ENCODE data around the gene AHCYL2. TPM values are rescaled to one million over a fixed set of nuclear protein-coding genes. Genes with fewer than 3 reads are reported as not detected.

The AHCYL2 gene
- total and polyA plus RNA-seq, 2 experiments from 2014 or later, result 7.8 to 29.4 TPM

DNA sequence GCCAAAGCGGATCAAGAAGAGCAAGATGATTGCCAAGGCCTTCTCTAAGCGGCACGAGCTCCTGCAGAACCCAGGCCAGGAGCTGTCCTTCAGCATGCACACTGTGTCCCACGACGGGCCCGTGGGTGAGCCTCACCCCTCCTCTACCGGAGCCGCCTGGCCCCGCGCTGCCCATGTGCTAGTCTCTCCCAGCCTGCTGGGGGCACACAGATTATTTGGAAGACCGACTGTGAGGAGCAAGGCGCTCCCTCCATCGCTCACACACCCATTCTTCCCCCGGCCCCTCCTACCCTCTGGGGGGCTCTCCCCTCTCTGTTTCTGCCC lies 13.9 kb upstream of the AHCYL2 start (continued):
- no peak for TF ChIP-seq ZNF331 (CRISPR knock-in tag; IDR thresholded peaks at IDR 0.05; ENCODE audit: low read depth)
- TF ChIP-seq, protein P1, sequence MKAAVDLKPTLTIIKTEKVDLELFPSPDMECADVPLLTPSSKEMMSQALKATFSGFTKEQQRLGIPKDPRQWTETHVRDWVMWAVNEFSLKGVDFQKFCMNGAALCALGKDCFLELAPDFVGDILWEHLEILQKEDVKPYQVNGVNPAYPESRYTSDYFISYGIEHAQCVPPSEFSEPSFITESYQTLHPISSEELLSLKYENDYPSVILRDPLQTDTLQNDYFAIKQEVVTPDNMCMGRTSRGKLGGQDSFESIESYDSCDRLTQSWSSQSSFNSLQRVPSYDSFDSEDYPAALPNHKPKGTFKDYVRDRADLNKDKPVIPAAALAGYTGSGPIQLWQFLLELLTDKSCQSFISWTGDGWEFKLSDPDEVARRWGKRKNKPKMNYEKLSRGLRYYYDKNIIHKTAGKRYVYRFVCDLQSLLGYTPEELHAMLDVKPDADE (IDR thresholded peaks at IDR 0.05), result no peak
- no peak for TF ChIP-seq STAT1 (IDR thresholded peaks at IDR 0.05; ENCODE audit: unreplicated experiment)
- no peak for TF ChIP-seq JUNB (IDR thresholded peaks at IDR 0.05; ENCODE audit: unreplicated experiment)
- TF ChIP-seq CREB1 (CRISPR knock-in tag; IDR thresholded peaks at IDR 0.05; ENCODE audit: low read depth), result no peak
- TF ChIP-seq, protein P2, sequence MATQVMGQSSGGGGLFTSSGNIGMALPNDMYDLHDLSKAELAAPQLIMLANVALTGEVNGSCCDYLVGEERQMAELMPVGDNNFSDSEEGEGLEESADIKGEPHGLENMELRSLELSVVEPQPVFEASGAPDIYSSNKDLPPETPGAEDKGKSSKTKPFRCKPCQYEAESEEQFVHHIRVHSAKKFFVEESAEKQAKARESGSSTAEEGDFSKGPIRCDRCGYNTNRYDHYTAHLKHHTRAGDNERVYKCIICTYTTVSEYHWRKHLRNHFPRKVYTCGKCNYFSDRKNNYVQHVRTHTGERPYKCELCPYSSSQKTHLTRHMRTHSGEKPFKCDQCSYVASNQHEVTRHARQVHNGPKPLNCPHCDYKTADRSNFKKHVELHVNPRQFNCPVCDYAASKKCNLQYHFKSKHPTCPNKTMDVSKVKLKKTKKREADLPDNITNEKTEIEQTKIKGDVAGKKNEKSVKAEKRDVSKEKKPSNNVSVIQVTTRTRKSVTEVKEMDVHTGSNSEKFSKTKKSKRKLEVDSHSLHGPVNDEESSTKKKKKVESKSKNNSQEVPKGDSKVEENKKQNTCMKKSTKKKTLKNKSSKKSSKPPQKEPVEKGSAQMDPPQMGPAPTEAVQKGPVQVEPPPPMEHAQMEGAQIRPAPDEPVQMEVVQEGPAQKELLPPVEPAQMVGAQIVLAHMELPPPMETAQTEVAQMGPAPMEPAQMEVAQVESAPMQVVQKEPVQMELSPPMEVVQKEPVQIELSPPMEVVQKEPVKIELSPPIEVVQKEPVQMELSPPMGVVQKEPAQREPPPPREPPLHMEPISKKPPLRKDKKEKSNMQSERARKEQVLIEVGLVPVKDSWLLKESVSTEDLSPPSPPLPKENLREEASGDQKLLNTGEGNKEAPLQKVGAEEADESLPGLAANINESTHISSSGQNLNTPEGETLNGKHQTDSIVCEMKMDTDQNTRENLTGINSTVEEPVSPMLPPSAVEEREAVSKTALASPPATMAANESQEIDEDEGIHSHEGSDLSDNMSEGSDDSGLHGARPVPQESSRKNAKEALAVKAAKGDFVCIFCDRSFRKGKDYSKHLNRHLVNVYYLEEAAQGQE (IDR thresholded peaks at IDR 0.05; ENCODE audit: unreplicated experiment), result no peak

DNA sequence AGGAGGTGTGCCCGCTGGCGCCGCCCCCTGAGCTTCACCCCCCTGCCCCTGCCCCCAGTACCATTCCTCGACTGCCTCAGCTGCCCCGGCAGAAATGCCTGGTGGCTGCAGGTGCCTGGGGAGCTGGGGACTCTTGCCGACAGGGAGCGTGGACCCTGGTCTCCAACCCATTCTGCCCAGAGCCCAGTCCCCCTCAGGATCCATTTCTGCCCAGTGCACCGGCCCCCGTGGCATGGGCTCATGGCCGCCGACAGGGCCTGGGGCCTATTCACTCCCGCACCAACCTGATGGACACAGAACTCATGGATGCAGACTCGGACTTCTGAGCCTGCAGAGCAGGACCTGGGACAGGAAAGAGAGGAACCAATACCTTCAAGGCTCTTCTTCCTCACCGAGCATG lies 12.7 kb upstream of the AHCYL2 start:
- Histone ChIP-seq H3F3A (replicated peaks; ENCODE audit: low read depth) (peaks cover 6% of the 10 kb centered on the region; the same call in 1 of the 2 replicates), H3K4me3 (no peak overlapping the region), H3K27ac (ENCODE audit: low read depth) (no peak overlapping the region), H3K9me2 (ENCODE audit: insufficient read depth) (no peaks in the 10 kb centered on the region), H2AFZ (no peak overlapping the region), H3K36me3 (ENCODE audit: insufficient read depth) (no peaks in the 10 kb centered on the region), H4K20me1 (replicated peaks; ENCODE audit: insufficient read depth) (no peaks in the 10 kb centered on the region), H3K4me1 (ENCODE audit: insufficient read depth) (no peaks in the 10 kb centered on the region), H3K4me2 (no peak overlapping the region), H3K27me3 (ENCODE audit: insufficient read depth) (no peaks in the 10 kb centered on the region), H3K79me2 (replicated peaks; ENCODE audit: insufficient read depth) (no peaks in the 10 kb centered on the region)
- Mint-ChIP-seq H3K36me3 (ENCODE audit: low read depth) (peaks cover 74% of the 10 kb centered on the region), H3K9me3 (peaks cover 31% of the 10 kb centered on the region), H3K4me1 (peaks cover 3% of the 10 kb centered on the region; the same call in 1 of the 3 replicates), H3K27me3 (ENCODE audit: insufficient read depth, low read depth, poor library complexity) (peaks cover 10% of the 10 kb centered on the region), H3K4me3 (no peak overlapping the region), H3K27ac (no peak overlapping the region)
- DNase-seq (ENCODE audit: low spot score) (no peak), ATAC-seq (no peak)
- TF ChIP-seq, protein P3, sequence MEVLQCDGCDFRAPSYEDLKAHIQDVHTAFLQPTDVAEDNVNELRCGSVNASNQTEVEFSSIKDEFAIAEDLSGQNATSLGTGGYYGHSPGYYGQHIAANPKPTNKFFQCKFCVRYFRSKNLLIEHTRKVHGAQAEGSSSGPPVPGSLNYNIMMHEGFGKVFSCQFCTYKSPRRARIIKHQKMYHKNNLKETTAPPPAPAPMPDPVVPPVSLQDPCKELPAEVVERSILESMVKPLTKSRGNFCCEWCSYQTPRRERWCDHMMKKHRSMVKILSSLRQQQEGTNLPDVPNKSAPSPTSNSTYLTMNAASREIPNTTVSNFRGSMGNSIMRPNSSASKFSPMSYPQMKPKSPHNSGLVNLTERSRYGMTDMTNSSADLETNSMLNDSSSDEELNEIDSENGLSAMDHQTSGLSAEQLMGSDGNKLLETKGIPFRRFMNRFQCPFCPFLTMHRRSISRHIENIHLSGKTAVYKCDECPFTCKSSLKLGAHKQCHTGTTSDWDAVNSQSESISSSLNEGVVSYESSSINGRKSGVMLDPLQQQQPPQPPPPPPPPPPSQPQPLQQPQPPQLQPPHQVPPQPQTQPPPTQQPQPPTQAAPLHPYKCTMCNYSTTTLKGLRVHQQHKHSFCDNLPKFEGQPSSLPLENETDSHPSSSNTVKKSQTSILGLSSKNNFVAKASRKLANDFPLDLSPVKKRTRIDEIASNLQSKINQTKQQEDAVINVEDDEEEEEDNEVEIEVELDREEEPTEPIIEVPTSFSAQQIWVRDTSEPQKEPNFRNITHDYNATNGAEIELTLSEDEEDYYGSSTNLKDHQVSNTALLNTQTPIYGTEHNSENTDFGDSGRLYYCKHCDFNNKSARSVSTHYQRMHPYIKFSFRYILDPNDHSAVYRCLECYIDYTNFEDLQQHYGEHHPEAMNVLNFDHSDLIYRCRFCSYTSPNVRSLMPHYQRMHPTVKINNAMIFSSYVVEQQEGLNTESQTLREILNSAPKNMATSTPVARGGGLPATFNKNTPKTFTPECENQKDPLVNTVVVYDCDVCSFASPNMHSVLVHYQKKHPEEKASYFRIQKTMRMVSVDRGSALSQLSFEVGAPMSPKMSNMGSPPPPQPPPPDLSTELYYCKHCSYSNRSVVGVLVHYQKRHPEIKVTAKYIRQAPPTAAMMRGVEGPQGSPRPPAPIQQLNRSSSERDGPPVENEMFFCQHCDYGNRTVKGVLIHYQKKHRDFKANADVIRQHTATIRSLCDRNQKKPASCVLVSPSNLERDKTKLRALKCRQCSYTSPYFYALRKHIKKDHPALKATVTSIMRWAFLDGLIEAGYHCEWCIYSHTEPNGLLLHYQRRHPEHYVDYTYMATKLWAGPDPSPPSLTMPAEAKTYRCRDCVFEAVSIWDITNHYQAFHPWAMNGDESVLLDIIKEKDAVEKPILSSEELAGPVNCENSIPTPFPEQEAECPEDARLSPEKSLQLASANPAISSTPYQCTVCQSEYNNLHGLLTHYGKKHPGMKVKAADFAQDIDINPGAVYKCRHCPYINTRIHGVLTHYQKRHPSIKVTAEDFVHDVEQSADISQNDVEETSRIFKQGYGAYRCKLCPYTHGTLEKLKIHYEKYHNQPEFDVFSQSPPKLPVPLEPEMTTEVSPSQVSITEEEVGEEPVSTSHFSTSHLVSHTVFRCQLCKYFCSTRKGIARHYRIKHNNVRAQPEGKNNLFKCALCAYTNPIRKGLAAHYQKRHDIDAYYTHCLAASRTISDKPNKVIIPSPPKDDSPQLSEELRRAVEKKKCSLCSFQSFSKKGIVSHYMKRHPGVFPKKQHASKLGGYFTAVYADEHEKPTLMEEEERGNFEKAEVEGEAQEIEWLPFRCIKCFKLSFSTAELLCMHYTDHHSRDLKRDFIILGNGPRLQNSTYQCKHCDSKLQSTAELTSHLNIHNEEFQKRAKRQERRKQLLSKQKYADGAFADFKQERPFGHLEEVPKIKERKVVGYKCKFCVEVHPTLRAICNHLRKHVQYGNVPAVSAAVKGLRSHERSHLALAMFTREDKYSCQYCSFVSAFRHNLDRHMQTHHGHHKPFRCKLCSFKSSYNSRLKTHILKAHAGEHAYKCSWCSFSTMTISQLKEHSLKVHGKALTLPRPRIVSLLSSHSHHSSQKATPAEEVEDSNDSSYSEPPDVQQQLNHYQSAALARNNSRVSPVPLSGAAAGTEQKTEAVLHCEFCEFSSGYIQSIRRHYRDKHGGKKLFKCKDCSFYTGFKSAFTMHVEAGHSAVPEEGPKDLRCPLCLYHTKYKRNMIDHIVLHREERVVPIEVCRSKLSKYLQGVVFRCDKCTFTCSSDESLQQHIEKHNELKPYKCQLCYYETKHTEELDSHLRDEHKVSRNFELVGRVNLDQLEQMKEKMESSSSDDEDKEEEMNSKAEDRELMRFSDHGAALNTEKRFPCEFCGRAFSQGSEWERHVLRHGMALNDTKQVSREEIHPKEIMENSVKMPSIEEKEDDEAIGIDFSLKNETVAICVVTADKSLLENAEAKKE (CRISPR knock-in tag; IDR thresholded peaks at IDR 0.05), result no peak

Measured in GM23338 (cell line).